GM18517 (cell line): Measurements from ENCODE around the gene STK32C.

Source experiments
- ATAC-seq: cut with Tn5 transposase; IDR thresholded peaks from one replicate; pipeline ENCODE4 v1.9.1; 2021; ENCODE audit warnings: mild to moderate bottlenecking, moderate library complexity; ENCODE audit not compliant: unreplicated experiment

STK32C gene

DNA sequence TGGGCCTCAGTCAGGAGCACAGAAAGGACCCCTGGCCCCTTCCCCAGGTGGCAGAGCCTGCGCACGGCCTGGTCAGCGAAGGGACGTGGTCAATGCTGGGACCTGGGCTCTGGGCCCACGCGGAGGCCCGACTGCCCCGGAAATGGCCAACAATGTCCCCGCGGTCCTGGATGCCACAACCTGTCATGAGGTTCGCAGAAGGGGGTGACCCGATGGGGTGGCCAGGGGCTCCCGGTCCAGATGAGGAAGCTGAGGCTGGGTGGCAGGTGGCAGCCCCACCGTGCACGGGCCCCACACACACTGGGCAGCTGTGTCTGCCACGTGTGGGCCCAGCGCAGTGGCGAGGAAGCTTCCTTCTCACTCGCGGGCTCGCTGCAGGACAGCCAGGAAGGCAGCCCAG is 71.6 kb downstream of the STK32C start:
- ATAC-seq, result no peak

DNA sequence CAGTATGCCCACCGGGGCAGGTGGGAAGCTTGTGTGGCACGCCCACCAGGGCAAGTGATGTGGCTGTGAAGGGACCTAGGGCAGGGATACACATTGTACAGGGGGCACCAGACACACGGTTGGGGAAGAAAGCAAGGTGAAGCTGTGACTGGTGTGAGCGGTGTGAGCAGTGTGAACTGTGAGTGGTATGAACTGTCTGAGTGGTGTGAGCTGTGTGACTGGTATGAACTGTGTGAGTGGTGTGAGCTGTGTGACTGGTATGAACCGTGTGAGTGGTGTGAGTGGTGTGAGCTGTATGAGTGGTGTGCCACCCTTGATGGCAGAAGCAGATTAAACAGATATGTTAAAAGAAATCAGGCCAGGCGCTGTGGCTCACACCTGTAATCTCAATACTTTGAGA is 72.9 kb downstream of the STK32C start:
- ATAC-seq, result no peak

DNA sequence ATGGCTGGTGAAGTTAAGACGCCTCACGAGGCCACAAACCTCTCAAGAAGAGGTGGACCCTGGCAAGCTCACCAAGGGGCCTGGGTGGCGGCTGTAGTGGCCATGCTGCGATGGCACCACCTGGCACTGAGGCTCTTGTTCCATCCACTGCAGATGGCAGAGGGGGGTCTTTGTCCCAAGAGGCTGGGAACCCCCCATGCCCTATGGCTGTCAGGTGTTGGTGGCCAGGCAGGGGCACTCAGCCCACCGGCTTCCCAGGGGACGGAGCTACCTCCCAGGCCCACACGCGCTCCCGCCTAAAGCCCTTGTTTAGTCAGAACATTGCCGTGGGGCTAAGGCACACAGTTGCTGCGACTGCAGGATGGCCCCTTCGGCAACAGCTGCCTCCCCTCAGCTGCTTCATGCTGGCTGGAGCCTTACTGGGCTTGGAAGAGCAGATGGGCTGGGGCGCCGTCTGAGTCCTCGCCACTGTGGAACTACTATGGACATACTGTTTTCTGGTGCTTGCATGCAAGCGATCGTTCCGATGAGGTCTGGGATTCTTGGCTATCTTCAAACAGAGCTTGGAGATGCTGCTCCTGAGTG is 74.2 kb downstream of the STK32C start:
- no peak for ATAC-seq

DNA sequence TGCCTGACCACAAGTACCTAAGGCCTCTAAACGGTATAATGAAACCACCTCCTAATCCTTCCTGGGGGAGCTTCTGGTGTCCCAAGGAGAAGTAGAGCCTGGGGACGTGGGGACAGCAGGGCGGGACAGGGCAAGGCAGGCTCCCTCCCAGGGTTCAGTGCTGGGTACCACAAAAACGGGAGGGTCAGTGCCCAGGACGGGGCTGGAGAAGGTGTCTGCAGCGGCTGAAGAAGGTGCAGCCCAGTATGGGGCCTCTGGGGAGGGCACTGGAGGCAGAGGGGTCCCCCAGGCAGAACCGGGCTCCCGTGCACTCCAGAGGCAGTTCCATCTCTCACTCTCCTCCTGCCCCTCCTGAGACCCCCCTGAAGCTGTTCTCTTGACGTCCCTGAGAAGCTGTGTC is 74.8 kb downstream of the STK32C start:
- ATAC-seq, result no peak

DNA sequence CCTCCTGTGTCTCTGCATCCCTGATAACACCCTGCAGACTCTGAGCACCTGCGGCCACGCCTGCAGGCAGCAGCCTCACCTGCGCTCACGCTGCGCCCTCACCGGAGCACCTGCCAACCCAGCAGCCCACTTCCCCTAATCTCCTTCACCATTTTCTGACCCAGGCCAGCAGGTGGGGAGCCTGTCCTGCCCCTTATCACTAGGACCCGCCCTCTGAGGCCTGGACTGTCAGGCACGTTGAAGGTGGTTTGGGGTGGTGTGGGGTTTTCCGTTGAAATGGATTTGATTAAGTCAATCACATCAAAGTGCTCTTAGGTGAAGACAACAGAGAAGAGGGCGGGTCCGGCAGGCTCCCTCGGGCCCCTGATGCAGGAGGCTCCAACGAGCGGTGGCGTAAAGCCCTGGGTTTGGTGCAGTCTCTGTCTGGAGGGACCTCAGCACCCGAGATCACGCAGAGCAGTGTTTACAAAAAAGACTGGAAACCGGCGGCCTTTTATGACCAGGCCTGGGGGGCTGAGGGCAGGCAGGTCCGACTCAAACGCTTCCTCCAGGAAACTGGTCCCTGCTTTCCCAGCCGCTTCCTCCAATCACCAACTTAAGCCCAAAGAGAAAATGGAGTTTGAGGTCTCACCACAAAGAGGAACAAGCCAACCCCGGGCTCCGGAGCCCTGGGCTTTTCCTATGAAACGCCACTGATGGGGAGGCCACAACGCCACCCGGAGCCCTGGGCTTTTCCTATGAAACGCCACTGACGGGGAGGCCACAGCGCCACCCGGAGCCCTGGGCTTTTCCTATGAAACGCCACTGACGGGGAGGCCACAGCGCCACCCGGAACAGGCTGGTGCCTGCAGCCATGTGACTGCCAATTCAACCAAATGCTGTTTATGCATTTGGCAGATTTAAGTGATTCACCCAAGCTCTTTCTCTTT is 75.5 kb downstream of the STK32C start:
- ATAC-seq, result no peak

DNA sequence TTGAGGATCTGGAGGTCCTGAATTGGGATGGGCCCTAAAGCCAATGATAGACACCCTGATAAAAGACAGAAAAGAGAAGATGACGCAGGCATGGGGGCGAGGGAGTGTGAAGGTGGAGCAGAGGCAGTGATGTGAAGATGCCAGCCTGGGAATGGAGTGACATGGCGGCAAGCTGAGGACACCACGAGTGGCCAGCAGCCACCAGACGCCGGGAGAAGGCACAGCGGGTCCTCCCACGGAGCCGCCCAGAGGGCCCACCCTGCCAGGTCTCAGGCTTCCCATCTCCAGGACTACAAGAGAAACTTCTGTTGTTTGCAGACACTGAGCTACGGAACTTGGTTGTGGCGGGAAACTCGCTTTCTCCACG is 76.1 kb downstream of the STK32C start:
- no peak for ATAC-seq

DNA sequence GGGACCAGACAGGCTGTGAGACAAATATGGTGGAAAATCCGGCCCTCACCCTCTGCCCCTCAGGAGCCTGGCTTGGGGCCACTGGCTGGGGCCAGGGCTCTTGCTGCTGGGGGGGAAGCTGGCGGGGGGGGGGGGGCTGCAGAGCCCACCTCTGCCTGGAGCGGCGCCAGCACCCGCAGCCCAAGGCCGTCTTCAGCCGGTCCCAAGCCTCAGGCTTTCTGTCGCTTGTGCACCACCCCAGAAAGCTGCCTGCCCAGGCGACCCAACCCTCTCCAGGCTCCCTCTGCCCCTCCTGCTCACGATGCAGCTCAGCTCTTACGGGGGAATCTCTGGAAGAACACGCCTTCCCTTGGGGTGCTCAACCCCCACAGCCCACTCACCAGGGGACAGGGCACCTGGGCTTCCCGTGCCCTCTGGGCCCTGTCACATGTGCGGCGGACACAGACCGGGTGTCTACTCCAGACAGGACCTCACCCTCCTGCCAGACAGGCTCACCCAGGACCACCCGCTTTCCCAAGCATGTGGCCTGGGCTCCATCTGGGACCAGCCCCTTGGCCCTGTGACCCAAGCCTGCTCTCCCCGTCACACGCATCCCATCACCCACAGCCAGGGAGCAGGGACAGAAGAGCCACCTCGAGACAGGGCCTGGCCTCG is 77.1 kb downstream of the STK32C start:
- ATAC-seq, result no peak

DNA sequence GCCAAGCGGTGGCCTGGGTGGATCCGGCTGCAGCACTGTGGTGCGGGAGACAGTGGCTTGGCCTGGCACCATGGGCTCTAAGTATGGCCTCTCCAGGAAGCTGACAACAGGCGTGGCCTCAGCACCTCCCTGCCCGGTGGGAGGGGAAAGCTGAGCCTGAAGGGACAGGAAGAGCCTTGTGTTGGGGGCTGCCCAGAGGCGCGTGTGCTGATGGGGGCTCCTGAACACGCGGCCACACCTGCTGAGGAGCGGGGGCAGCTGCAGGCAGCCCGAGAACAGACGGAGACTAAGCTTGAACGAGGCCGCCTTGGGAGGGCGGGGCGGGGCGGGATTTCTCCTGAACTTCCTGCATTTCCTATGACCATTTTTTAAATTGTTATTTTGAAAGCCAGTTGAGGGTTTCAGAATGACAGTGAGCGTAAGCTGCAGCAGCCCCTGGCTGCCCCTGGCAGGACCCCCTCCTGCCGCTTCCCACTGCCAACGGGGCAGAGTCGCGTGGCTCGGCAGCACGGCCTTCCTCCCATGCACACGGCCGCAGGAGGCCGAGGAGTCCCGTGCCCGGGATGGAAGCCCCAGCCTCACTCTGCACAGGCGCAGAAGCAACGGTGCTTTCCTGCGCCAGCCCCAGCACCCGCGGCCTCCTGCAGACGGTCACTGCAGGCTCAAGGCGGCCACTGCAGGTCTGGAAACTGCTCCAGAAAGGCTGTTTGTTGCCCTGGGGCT is 77.8 kb downstream of the STK32C start:
- no peak for ATAC-seq

DNA sequence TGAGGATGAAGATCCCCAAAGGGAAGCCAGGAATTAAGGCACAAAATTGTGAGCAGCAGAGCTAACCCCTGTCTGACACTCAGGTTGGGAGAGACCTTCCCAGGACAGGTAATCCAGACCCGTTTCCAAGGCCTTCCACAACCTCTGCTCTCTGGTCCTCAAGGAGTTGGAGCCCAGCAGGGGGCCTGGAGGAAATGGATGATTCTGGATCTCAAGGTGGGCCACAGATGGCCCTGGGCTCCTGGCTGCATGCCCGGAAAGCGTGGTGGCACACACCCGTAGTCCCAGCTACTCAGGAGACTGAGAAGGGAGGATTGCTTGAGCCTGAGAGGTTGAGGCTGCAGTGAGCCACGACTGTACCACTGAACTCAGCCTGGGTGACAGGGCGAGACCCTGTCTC is 78.7 kb downstream of the STK32C start:
- no peak for ATAC-seq

DNA sequence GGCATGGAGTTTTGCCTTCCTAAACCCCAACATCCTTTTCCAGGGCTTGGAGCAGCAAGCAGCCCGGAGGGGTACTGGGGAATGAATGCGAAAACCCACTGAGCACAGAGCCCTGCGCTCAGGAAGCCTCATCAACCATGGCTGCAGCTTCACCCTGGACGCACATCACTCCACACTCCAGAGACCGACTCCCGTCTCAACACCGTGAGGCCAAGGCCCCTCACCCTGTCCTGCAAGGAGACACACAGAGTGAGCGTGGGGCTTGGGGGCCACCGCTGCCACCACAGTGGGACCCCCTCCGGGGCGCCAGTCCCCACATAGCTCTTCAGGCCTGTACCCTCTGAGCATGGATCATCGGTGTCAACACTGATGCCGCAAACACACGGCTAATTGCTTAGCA is 79.1 kb downstream of the STK32C start:
- no peak for ATAC-seq

DNA sequence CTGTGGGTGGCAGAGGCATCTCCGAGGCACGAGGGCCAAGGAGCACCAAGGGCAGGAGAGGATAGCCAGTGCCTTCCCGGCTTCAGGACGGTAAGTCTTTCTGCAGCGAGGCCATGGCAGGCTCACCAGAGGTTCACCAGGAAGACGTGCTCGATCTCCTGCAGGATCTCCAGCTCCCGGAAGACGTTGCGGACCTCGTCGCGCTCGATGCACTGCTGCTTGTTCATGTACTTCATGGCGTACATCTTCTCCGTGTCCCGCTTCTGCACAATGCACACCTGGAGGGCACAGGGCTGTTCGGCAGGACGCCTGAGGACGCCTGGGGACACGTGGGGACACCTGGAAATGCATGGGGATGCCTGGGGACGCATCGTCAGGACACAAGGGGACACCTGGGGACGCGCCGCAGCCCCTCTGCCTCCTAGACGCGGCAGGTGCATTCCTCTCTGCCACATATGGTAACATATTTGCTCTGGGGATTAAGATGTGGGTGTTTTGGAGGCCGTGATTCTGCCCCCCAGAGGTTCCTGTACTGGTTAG is 79.8 kb downstream of the STK32C start:
- ATAC-seq, result no peak

DNA sequence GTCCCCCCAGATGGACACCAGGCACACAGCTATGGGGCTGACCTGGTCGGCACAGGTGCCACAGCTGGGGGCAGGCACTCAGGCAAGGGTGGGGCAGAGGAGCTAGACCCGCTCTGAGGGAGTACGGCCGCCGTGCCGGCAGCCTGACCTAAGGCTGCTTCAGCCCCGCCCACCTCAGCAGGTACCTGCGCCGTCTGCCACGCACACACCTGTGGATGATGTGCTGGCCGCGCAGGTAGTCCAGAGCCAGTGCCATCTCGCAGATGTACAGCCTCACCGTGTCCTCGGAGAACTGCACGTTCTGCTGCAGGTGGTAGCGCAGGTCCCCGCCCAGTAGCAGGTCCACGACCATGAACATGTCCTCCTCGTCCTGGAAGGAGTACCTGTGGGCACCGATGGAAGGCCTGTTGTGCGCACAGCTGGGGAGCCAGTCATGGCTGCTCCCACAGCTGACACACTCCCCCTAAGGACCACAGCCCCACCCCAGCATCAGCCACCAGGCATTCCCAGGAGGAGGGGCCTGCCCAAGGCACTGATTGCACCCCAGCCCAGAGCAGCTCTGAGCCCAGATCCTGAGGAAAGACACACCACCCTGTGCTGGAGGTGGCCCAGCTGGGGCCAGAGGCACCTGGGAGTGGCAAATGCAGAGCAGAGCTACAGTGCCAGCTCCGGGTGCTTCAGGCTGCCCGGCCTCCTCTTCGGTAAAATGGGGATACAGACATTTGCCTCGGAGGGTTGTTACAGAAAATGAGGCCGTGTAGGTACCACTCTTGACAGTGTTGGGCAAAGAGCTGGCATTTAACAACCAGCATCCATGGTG is 81.0 kb downstream of the STK32C start:
- no peak for ATAC-seq

DNA sequence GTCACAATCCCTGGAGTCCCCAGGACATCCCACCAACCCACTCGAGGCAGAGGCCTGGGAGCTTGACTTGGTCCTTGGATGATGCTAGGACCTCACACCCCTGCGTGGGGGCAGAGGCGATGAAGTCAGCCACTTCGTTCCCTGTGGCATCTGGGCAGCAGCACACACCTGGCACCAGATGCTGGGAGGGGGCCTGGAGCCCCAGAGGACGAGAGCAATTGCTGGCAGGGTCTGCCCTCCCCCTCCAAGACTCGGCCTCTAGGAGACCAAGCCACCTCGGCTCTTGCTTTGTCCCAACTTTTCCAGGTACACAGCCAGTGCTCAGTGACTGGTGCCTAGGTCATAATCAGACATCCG is 81.9 kb downstream of the STK32C start:
- ATAC-seq, result no peak

DNA sequence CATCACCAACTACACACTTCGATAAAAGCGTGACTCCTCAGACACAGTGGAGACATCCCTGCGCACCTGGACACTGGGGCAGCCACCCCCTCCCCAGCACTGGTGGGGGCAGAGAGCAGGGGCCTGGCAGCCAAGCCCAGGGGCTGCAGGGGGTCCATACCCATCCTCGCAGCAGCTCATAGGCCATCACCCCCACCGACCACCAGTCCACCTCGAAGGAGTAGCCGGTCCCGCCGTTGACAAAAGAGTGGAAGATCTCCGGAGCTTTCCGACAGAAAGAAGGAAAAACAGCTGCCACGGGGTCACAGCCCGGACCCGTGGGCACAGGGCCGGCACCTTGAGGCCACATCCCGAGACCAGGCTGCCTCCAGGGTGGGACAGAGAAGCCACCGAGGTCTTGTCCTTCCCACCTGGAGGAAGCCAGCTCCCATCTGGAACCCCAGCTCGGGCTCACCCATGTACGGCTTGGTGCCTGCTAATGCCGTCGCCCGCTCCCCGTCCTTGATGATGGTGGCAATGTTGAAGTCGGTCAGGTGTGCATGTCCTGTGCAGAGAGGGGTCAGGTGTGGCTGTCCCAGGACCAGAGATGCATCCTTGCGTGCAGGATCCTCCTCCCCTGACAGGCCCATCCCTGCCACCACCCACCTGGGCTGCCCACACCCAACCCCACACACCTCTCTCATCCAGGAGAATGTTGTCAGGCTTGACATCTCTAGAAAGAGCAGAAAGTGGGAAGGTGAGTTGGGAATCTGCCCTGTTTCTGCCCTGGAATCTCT is 82.5 kb downstream of the STK32C start:
- no peak for ATAC-seq

DNA sequence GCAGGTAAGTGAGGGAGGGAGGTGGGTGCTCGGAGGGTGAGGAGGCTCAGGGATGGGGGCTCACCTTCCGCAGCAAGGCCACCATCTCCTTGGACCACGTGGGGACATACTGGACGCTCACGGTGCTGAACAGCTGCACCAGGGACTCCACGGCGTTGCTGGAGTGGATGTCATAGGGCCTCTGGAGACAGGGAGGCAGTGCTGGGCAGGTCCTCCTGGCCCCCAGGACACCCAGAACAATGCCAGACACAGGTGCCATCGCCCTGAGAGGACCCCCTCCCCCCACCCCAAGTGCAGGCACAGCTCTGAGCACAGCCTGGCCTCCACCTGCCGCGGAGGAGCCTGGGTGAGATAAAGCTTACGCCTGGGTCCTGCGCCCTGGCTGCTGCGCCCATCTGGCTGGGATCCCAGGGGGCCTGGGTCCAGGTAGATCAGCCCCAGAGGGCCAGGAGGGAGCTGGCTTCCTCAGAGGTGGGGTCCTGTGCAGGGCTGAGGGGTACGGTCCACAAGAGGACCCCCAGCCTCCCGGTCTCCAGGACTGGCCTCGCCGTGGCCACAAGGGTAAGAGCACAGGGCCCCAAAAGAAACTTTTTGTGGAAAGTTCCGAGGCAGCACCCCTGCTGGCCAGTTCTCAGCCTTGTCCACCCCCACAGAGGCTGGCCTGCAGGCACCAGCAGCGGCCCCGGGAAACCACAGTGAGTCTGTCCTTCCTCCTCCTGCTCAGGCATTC is 83.2 kb downstream of the STK32C start:
- ATAC-seq, result no peak

DNA sequence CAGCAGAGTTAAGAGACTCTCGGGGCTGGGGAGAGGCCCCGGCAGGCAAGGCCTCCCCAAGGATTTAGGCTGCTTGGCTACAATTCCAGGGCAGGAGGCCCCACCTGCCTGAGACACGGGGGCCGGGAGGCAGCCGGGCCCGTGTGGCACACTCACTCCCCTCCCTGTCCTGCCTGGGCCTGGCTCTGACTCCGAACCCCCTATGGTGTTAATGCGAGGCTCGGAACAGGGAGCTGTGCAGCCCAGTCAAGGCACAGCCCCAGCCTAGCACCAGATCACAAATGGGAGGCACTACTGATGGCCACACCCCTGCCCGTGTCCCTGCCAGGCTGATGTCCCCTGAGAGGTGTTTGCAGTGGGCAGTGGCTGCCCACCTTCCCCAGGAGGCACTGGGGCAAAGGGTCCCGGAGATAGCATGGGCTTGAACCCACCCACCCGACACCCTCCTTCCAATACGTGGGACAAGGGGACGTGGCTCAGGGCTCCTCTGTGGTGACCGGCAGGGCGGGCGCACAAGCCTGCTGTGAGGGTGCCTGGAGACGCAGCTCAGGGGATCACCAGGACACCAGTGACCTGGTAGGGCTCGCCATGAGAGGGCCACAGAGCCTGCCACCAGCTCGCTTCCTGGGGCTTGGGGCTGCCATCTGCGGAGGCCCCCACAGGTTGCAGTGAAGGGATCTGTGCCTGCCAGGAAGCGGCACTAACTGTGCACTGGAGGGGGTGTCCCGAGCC is 84.0 kb downstream of the STK32C start:
- no peak for ATAC-seq

DNA sequence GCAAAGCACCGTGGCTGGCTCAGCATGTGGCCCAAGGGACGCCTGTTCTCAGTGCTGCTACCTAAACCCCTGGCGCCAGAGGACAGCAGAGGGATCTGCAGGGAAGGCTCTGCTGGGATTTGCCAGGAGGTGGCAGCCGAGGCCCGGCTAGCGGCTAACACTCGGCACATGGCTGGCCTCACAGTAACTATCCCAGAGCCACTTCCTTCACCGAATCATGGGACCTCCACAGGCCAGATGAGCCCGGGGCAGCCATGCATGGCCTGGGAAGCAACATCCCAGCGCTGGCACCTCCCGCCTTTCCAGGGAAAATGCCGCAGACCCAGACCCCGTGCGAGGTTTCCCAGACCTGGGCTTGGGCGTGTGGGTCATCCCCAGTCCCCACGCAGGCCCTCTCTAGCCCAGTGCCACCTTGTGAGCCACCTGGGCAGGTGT is 84.6 kb downstream of the STK32C start:
- ATAC-seq, result no peak

DNA sequence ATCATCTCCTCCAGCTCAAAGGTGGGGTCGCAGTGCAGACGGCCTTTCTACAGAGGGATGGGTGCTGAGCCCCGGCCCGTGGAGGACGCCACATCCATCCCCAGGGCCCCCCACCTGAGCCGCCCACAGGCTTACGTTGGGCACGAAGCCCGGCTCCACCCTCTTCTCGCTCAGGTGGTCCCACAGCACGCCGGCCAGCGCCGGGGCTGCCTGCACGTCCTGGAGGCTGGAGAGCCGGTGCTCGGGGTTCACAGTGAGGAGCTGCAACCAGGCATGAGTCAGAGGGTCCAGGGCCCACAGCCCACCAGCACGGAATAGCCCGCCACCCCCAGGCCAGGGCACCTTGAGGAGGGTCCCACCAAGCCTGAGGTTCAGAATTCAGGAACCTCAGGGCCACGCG is 85.0 kb downstream of the STK32C start:
- no peak for ATAC-seq
